Stimulated activated CD8-positive, alpha-beta memory T cell treated with anti-CD3 and anti-CD28 coated beads, Interleukin-7, amount 100 ng/mL, for 4 hours (primary cell): ENCODE results near the gene GTF2H3.
A peak's percentile ranks its signal among the peaks of the same experiment; 100 is the strongest.

Experiments
- DNase-seq, 2 donors: peaks; one replicate each; pipeline ENCODE4 v3.0.0-alpha.2; 2020; ENCODE audit warnings: low read depth in 2 of 2

The GTF2H3 gene

GRCh38 chr12:123645380-123645779, 11.8 kb downstream of the GTF2H3 start:
- DNase-seq: no peak

DNA sequence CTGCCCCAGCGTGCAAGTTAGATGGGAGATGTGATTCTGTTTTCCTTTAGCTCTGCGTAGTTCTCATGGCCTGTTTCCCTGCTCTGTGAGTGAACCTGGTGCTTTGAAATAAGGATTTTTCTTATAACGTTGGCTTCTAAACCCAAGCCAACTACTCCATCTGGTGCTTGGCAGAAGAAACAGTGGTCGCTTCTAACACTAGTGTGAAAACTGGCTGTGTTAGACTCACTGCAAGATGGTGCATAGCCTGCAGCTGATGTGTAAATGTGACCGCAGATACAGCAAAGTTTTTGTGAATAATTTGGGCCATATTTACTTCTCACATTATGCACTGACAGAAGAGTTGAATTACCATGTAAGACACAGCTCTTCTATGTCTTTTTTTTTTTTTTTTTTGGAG, 12.2 kb downstream of the GTF2H3 start:
- DNase-seq: no peak

GRCh38 chr12:123648401-123648800, 14.8 kb downstream of the GTF2H3 start:
- no peak for DNase-seq

DNA sequence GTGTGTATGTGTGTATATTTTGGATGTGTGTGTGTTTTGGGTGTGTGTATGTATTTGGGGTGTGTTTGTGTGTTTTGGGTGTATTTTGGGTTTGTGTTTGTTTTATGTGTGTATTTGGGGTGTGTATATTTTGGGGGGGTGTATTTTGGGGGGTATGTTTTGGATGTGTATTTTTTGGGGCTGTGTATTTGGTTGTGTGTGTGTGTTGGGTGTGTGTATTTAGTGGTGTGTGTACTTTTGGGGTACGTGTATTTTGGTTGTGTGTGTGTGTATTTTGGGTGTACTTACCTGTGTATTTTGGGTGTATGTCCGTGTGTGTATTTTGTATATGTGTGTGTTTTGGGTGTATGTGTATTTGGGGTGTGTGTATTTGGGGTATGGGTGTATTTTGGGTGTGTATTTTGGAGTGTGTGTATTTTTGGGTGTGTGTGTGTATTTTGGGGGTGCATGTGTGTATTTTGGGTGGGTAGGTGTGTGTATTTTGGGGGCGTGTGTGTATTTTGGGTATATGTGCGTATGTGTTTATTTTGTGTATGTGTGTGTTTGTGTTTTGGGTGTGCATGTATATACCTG, 20.6 kb downstream of the GTF2H3 start:
- DNase-seq: no peak

DNA sequence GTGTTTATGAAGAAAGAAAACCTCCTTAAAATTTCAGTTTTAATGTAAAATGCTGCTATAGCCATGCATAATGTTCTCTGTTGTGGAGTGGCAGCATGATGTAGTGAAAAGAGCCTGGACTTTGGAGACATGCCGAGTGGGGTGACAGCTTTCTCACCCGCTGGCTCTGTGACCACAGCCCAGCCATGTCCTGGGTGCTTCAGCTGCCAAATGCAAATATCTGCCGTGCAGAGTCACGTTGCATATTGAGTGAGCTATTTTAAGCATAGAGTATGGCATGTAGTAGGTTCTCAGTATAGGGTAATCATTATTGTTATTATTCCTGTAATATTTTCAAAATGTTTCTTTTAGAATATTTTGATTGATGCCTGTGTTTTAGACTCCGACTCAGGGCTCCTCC, 21.8 kb downstream of the GTF2H3 start:
- no peak for DNase-seq

- no peak for DNase-seq
Observed at GRCh38 chr12:123656392-123656791, 22.8 kb downstream of the GTF2H3 start.

DNA sequence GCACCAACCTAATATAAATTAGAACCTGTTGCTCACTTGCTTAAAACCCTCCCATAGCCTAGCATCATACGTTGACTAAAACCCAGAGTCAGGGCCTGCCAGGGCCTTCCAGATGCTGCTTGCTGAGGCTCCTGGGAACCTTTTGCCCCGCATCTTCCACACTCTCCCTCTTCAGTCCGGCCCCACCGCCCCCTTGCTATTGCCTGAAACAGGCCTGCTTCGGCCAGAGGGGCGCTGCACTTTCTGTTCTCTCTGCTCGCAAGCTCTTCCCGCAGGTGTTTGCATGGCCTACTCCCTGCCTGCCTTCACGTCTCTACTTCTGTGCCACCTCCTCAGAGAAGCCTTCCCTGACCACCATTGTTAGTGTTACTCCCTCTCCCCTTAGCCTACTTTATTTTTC, 23.6 kb downstream of the GTF2H3 start:
- no peak for DNase-seq

- DNase-seq: no peak
Observed at GRCh38 chr12:123659996-123660727, 26.5 kb downstream of the GTF2H3 start.

DNA sequence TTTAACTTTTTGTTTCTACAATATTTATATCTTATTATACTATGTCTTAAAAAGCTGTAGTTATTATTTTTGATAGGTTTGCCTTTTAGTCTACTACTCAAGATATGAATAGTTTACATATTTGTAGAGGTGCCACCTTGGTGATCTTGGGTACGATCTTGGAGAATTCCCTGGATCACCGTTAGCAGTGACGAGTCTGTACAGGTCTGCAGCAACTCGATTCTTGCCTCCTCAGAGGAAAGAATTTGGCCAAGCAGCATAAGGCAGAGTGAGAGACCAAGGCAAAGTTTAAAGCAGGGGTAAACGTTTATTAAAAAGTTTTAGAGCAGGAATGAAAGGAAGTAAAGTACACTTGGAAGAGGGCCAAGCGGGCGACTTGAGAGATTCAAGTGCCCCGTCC, 34.1 kb downstream of the GTF2H3 start:
- no peak for DNase-seq

GRCh38 chr12:123670882-123671728, 37.5 kb downstream of the GTF2H3 start, which contains the start of gene TCTN2:
TSS of gene TCTN2 (plus strand) at chr12:123671113. CDS start at chr12:123671241, 128 bp downstream.
- DNase-seq: peak; percentile 88 to 89

GRCh38 chr12:123671876-123672275, 38.2 kb downstream of the GTF2H3 start:
- no peak for DNase-seq

GRCh38 chr12:123675436-123675835, 41.8 kb downstream of the GTF2H3 start:
- no peak for DNase-seq

DNA sequence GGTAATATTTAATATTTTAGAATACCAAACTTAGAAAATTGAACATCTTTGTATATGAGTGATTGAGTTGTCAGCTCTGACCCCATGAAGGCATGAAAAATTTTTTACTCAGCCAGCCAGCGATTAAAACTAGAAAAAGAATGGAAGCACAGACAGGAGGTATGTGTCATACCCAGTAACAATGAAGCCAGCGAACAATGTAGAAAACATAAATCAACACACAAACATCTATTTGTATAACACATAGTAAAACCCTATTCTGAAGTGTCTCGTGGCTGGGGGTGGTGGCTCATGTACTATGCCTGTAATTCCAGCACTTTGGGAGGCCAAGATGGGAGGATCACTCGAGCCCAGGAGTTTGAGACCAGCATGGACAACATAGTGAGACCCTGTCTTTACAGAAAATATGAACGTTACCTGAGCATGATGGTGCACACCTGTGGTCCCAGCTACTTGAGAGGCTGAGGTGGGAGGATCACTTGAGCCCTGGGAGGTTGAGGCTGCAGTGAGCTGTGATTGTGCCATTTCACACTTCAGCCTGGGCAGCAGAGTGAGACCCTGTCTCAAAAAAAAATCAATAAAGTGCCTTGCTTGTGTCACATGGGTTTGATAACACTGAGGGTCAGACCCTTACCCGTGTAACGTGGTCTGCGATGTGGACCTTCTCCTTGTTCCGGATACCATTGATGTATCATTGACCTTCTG, 43.1 kb downstream of the GTF2H3 start:
- DNase-seq: no peak

DNA sequence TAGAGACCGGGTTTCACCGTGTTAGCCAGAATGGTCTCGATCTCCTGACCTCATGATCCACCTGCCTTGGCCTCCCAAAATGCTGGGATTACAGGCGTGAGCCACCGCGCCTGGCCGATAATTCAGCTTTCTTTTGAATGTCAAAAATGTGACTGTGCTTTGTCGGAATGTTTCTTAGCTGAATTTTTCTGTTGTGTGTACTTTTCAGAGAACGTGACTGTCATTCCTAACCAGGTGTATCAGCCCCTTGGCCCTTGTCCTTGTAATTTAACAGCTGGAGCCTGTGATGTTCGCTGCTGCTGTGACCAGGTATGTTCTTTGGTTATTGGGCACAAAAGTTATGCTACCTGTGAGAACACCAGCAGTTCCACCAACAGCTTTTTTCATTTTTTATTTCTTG, 45.4 kb downstream of the GTF2H3 start:
- no peak for DNase-seq

GRCh38 chr12:123681605-123682004, 48.0 kb downstream of the GTF2H3 start:
- DNase-seq: no peak

- DNase-seq: no peak
Observed at GRCh38 chr12:123683964-123684363, 50.3 kb downstream of the GTF2H3 start.

DNA sequence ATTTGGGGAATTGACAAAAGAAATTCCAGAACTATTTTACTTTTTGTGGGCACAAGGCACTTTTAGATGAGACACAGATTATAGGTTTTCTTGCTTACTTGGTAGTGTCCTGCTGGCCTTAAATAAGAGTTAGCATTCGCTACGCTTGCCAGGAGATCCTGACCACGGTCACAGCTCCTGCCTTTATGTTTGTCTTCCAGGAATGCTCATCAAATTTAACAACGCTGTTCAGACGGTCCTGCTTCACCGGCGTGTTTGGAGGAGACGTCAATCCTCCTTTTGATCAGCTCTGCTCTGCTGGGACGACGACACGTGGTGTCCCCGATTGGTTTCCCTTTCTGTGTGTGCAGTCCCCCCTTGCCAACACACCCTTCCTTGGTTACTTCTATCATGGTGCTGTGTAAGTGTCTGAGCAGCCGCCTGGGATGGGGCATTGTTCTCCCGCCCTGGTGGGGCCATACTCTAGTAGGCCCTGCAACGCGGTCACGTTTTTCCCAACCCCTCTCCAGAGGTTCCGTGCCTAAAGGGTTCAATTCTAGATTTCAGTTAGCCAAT, 53.1 kb downstream of the GTF2H3 start:
- no peak for DNase-seq

DNA sequence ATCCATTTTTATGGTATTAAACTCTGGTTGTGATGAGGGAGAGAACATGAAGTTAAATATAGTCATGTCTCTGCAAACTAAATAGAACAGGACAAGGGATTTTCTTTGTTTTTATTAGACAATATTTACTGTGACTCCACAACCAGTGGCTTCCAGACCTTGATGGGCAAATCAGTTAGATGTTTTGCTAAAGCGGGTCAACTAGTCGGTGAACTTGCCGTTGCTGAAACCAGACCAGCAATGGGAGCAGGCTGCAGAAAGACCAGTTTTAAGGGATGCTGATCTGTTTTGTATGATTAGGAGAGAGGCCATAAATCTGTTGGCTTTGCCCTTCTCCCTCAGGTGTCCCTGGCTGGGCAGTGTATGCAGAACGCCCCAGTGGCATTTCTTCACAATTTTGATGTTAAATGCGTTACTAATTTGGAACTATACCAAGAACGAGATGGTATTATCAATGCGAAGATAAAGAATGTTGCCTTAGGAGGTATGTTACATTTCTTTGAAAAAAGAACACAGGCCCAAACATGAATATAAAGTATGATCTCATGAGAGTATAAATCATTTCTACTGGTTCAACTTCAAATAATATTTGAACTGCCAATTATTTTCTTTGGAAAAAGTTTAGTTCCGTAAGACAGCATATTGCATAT, 56.7 kb downstream of the GTF2H3 start:
- DNase-seq: no peak

GRCh38 chr12:123696207-123696606, 62.6 kb downstream of the GTF2H3 start:
- DNase-seq: no peak

DNA sequence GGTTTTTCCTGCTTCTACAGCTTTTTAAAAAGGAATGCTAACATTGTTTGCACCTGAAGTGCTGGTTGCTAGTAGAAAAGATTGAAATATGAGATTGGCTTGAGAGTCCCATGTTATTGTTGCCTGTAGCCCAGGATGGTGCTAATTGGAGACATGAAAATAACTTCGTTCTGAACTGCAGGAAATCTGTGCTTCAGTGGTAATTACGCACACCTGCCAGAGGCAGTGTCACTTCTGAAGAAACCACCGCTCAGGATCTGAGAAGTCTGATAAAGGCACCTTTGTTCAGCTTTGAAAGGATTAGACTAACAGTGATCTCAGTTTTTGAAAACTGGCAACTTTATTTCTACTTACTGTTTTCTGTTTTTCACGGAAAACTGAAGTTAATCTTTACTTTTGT, 63.0 kb downstream of the GTF2H3 start:
- DNase-seq: no peak

DNA sequence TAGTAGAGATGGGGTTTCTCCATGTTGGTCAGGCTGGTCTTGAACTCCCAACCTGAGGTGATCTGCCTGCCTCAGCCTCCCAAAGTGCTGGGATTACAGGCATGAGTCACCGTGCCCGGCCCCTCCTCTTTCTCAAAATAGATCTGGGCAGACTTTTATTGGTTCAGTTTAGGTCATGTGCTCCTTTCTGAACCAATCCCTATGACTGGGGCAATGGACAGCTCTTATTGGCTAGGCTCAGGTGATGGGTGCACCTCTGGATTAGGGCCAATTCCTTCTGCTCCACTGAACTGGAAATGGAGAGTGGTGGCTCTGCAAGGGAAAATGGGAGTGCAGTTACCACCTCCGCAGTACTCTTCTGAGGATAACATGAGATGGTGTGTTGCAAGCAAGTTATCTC, 72.3 kb downstream of the GTF2H3 start:
- DNase-seq: no peak
